HG02884 (cell line): ENCODE measurements around the gene TSPO2.
A peak's percentile ranks its signal among the peaks of the same experiment; 100 is the strongest.
"Not testable (repeated sequence)": the region's sequence is repeated elsewhere in the genome, so short reads cannot be mapped to it uniquely, and the experiment has no call there.

Source experiments
- ATAC-seq: cut with Tn5 transposase; IDR thresholded peaks from one replicate; pipeline ENCODE4 v1.9.1; 2021; ENCODE audit warnings: mild to moderate bottlenecking, moderate library complexity; ENCODE audit not compliant: unreplicated experiment

The TSPO2 gene

DNA sequence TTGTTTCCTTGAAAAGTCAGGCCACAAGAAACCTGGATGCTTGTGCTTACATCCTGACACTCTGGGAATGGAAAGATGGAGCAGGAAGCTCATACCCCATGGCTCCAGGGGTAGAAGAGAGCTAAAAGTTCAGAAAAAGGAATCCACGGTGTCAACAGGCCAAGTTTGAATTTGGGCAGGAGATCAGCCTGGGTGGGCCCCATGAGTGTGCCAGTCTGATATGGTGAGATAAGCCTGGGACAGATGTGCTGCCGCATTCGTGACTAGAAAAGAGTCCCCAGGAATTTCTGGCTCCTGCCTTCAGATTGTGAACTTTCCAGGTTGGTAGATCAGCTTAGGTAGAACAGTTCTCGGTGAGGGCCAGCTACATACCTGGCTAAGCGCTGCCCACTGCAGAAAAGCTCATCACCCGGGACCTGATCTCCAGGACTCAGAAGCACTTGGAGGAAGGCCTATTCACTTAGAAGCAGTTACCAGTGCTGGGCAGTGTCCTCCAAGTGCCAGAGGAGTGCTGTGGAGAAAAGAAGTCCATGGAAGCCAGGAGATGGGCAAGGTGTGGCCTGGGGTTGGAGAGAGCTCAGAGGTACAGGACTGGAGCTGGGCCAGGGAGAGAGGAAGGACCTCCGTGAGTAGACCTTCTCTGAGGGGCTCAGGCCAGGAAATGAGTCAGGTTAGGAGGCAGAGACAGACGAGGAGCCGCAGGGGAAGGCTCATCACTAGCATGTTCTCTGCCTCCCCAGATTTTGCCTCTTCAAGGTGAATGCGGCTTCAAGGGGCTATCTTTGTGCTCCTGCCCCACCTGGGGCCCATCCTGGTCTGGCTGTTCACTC is at the start of gene TSPO2:
Gene TSPO2, plus strand, starts transcription at position 242 of the 830 bp plus-strand sequence. Its CDS starts 519 bp downstream, at position 761.
- no peak for ATAC-seq

DNA sequence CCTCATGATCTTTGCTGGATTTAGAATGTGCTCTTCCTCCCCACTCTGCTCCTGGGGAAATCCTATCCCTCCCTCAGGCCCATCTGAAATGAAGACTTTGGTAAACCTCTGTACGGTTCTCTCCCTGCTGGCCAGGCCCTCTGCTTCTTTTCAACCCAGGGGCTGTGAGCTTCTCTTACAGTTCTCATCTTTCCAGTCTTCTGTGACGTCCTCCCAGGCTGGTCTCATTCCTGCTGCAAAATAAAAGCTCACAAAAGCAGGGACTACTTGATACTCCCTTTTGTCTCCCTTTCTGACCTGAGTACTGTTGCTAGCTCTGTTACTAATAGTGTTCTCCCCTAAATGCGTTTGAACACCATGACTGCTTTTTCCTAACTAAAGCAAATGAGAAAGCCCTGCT is 49.5 kb upstream of the TSPO2 start:
- no peak for ATAC-seq

GRCh38 chr6:40996591-40997233 is 45.6 kb upstream of the TSPO2 start:
- no peak for ATAC-seq

- no peak for ATAC-seq
Measured at GRCh38 chr6:40997234-40997957, 44.9 kb upstream of the TSPO2 start.

DNA sequence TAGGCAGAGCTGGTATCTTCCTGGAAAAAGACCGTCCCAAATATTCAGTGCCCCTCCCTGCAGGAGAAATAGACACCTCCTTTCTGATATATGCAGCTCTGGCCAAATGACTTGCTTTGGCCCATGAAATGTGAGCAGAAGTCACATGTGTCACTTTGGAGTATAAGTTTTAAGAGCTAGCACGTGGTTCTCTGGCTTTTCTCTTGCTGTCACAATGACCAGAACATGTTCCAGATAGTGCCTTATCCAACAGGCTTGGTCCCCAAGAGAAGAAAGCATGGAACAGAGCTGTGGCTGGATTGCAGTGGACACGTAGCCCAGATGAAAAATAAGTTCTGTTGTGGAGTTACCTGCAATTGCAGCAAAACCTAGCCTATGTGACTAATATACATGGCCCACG is 43.6 kb upstream of the TSPO2 start:
- no peak for ATAC-seq

DNA sequence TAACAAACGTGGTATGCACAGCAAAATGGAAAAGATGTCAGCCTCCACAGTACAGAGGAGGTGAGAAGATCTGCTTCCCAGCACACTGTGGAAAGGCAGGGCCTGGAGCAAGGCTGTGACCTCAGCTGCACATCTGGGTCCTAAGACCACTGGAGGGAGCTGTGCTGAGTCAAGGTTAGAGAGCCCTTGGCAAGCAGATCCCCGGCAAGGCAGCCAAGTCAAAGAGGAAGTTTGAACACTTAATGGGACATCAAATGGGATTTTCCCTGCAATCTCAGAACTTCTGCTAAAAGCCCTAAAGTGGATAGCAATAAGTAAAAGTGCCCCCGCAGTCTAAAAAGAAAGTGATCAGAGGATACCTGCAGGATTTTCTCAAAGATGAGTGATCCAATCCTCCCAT is 42.7 kb upstream of the TSPO2 start:
- peak; percentile 60 for ATAC-seq

- no peak for ATAC-seq
Measured at GRCh38 chr6:41000248-41000647, 42.0 kb upstream of the TSPO2 start.

DNA sequence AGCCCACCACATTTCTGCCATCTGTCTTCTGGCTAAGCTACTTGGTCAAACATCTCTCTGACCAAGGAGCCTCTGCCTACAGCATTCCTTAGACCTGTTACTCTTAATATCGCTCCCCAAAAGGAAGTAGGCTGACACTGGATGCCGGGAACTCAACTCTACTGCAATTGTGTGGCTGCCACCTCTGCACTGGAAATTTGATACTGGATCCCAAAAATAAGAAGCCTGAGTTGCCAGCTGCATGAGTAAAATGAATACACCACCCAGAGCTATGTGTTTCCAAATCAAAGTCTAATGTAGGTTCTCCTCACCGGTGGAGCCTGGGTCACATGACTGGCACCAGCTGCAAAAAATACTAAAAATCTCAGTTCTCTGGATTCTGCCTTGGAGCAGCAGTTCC is 40.1 kb upstream of the TSPO2 start:
- no peak for ATAC-seq

- ATAC-seq: peak; percentile 54
Measured at GRCh38 chr6:41006217-41006616, 36.0 kb upstream of the TSPO2 start.

- not testable (repeated sequence) for ATAC-seq
Measured at GRCh38 chr6:41006980-41007379, 35.3 kb upstream of the TSPO2 start.

GRCh38 chr6:41008011-41008410 is 34.3 kb upstream of the TSPO2 start:
- no peak for ATAC-seq

GRCh38 chr6:41009669-41010068 is 32.6 kb upstream of the TSPO2 start:
- no peak for ATAC-seq

GRCh38 chr6:41011673-41012072 is 30.6 kb upstream of the TSPO2 start:
- no peak for ATAC-seq

- ATAC-seq: no peak
Measured at GRCh38 chr6:41013466-41014153, 28.7 kb upstream of the TSPO2 start.

DNA sequence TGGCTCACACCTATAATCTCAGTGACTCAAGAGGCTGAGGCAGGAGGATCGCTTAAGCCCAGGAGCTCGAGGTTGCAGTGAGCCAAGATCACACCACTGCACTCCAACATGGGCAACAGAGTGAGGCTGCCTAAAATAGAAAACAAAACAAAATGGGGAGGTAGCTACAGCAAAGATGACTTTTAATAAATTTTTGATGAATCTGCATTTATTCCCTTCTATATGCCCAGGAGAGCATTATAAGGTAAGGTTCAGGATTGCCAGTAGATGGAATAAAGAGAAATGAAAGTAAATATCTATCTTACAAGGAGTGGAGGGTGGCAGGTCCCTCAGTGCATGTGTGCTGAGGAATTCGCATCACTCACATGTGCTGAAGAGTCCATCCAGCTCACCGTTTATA is 27.5 kb upstream of the TSPO2 start:
- no peak for ATAC-seq

DNA sequence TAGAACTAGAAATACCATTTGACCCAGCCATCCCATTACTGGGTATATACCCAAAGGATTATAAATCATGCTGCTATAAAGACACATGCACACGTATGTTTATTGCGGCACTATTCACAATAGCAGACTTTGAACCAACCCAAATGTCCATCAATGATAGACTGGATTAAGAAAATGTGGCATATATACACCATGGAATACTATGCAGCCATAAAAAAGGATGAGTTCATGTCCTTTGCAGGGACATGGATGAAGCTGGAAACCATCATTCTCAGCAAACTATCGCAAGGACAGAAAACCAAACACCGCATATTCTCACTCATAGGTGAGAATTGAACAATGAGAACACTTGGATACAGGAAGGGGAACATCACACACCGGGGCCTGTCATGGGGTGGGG is 26.4 kb upstream of the TSPO2 start:
- ATAC-seq: not testable (repeated sequence)

- no peak for ATAC-seq
Measured at GRCh38 chr6:41017663-41018062, 24.6 kb upstream of the TSPO2 start.

- ATAC-seq: no peak
Measured at GRCh38 chr6:41021832-41022231, 20.4 kb upstream of the TSPO2 start.

DNA sequence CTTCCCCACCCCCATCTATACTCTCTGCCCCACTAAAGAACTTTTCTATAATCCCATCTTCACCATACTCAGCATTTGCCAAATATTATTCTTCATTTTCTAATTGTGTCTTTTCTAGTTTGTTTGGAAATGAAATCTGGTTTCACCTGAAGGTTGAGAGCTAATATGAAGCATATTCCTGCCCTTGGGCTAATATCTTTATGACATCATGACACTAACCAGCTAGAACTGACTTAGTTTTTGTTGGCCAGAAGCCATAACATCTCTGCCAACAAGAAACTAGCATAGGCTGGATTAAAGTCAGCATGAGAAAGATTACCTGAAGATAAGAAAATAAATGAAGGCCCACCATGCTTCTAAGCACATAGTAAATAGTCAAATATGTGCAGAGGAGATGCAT is 20.0 kb upstream of the TSPO2 start:
- ATAC-seq: no peak

DNA sequence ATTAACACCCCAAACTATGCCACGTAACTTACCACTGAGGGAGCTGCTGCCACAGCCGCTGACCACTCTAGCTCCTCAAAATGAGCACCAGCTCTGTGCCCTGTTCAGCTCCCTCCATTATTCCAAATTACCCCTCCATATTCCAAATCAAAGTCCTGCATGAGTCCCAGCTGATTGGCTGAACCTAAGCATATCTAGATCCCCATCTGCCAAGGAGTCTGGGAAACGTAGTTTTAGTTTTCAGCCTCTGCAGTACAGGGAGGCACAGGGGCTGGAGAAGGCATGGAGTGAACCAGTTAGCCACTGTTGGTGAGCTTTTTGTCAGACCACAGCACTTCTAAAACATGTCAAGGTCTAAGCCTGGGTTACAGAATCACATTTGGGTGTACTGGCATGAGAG is 19.2 kb upstream of the TSPO2 start:
- no peak for ATAC-seq

- no peak for ATAC-seq
Measured at GRCh38 chr6:41025966-41026530, 16.2 kb upstream of the TSPO2 start.
